IMR-90 (cell line): ENCODE results near the gene VAMP5. TPM values are rescaled to one million over a fixed set of nuclear protein-coding genes. Genes with fewer than 3 reads are reported as not detected.

ENCODE experiments used
- ATAC-seq: fragments of 200-7000 bp; cut with Tn5 transposase; 2 replicates; pipeline ENCODE4 v1.9.1; 2020; ENCODE audit warnings: low read depth, mild to moderate bottlenecking, moderate library complexity
- BruUV-seq: library from RNA; stranded (reverse); fragments of 400-500 nt; replicated peaks from 2 replicates; lab custom pipeline; 2021; lab: Mats Ljungman, UMichigan
- CTCF ChIA-PET: fragments of 300-600 bp; formaldehyde crosslinking; extraction: SDS; loops from one replicate; lab custom pipeline; 2021; ENCODE audit warnings: antibody characterized with exemption; lab: Yijun Ruan, JAX
- POLR2A ChIA-PET: fragments of 300-600 bp; sonication (Branson Sonifier 250); formaldehyde crosslinking; loops from one replicate; lab custom pipeline; 2022; ENCODE audit warnings: antibody characterized with exemption; ENCODE audit not compliant: unreplicated experiment; lab: Charles Lee
- DNase-seq: peaks from one replicate; pipeline ENCODE4 v3.0.0; 2013
- H2AFZ ChIP-seq: replicated peaks from 2 replicates; pipeline ENCODE3; 2013; ENCODE audit warnings: low read length, mild to moderate bottlenecking; ENCODE audit not compliant: poor library complexity
- H2AK5ac ChIP-seq: 2 replicates; pipeline ENCODE4 v1.6.1; 2013; ENCODE audit warnings: low read depth, low read length, inconsistent platforms
- H2AK9ac ChIP-seq: replicated peaks from 2 replicates; pipeline ENCODE3; 2013; ENCODE audit warnings: mild to moderate bottlenecking, low read depth, low read length, moderate library complexity; ENCODE audit not compliant: poor library complexity
- H2BK120ac ChIP-seq: 2 replicates; pipeline ENCODE4 v1.6.1; 2013; ENCODE audit warnings: low read depth, low read length, inconsistent platforms
- H2BK15ac ChIP-seq: 3 replicates; pipeline ENCODE4 v1.6.1; 2013; ENCODE audit warnings: low read depth, low read length, inconsistent platforms
- H2BK20ac ChIP-seq: 2 replicates; pipeline ENCODE4 v1.6.1; 2013; ENCODE audit warnings: low read depth, mild to moderate bottlenecking, inconsistent platforms, low read length, moderate library complexity
- H2BK5ac ChIP-seq: 2 replicates; pipeline ENCODE4 v1.6.1; 2013; ENCODE audit warnings: mild to moderate bottlenecking, low read depth, low read length, inconsistent platforms; ENCODE audit not compliant: poor library complexity, severe bottlenecking
- H3K14ac ChIP-seq: replicated peaks from 2 replicates; pipeline ENCODE4 v1.6.1; 2013; ENCODE audit warnings: low read depth, low read length, inconsistent platforms
- H3K18ac ChIP-seq: 2 replicates; pipeline ENCODE4 v1.6.1; 2013; ENCODE audit warnings: low read depth, low read length, control low read depth
- H3K23ac ChIP-seq: 2 replicates; pipeline ENCODE4 v1.6.1; 2013; ENCODE audit warnings: low read depth, low read length, inconsistent platforms
- H3K27ac ChIP-seq: 2 replicates; pipeline ENCODE4 v1.5.1; 2013; ENCODE audit warnings: mild to moderate bottlenecking, control low read depth, low read length; ENCODE audit not compliant: insufficient read depth
- H3K27me3 ChIP-seq: 2 replicates; pipeline ENCODE4 v1.6.1; 2013; ENCODE audit warnings: low read length; ENCODE audit not compliant: control insufficient read depth, insufficient read depth
- H3K36me3 ChIP-seq: 2 replicates; pipeline ENCODE4 v1.6.1; 2013; ENCODE audit warnings: low read length, mixed read lengths; ENCODE audit not compliant: control insufficient read depth, insufficient read depth
- H3K4ac ChIP-seq: 2 replicates; pipeline ENCODE4 v1.6.1; 2013; ENCODE audit warnings: low read depth, low read length, inconsistent platforms
- H3K4me1 ChIP-seq: 2 replicates; pipeline ENCODE4 v1.6.1; 2013; ENCODE audit warnings: low read length, mixed read lengths; ENCODE audit not compliant: control insufficient read depth, insufficient read depth
- H3K4me2 ChIP-seq: 2 replicates; pipeline ENCODE4 v1.6.1; 2013; ENCODE audit warnings: low read depth, mild to moderate bottlenecking, control low read depth, low read length, moderate library complexity
- H3K4me3 ChIP-seq: 2 replicates; pipeline ENCODE4 v1.5.1; 2013; ENCODE audit warnings: low read depth, mild to moderate bottlenecking, control low read depth, low read length, moderate library complexity; ENCODE audit not compliant: insufficient read depth
- H3K56ac ChIP-seq: 2 replicates; pipeline ENCODE4 v1.6.1; 2013; ENCODE audit warnings: low read length, inconsistent platforms; ENCODE audit not compliant: insufficient read depth; ENCODE audit errors: extremely low read depth
- H3K79me1 ChIP-seq, 2 experiments: 2 replicates each; pipeline ENCODE4 v1.6.1; 2013; ENCODE audit warnings: low read length in 2 of 2, inconsistent platforms in 1 of 2, low read depth in 1 of 2
- H3K9ac ChIP-seq: 2 replicates; pipeline ENCODE4 v1.6.1; 2013; ENCODE audit warnings: low read depth, low read length, control low read depth
- H3K9me1 ChIP-seq: 2 replicates; pipeline ENCODE4 v1.6.1; 2013; ENCODE audit warnings: low read length, inconsistent platforms; ENCODE audit not compliant: insufficient read depth
- H3K9me3 ChIP-seq: 2 replicates; pipeline ENCODE4 v1.6.1; 2013; ENCODE audit warnings: low read length; ENCODE audit not compliant: control insufficient read depth, insufficient read depth
- H4K20me1 ChIP-seq: 2 replicates; pipeline ENCODE4 v1.6.1; 2013; ENCODE audit warnings: low read length, inconsistent platforms; ENCODE audit not compliant: insufficient read depth
- H4K5ac ChIP-seq: 2 replicates; pipeline ENCODE4 v1.6.1; 2013; ENCODE audit warnings: mild to moderate bottlenecking, low read depth, low read length, control low read depth
- H4K8ac ChIP-seq, 2 experiments: 2 replicates each; pipeline ENCODE4 v1.6.1; 2013; ENCODE audit warnings: low read depth in 2 of 2, low read length in 2 of 2, control low read depth in 1 of 2, inconsistent platforms in 1 of 2
- H4K91ac ChIP-seq: 2 replicates; pipeline ENCODE4 v1.6.1; 2013; ENCODE audit warnings: low read depth, low read length, inconsistent platforms; ENCODE audit not compliant: insufficient read depth
- BHLHE40 ChIP-seq: fragments of 150-350 bp; IDR thresholded peaks from 2 replicates; pipeline ENCODE4 v1.6.1; 2016; ENCODE audit warnings: mild to moderate bottlenecking, low read depth, low read length
- CHD1 ChIP-seq: IDR thresholded peaks from 2 replicates; pipeline ENCODE4 v1.6.1; 2012; ENCODE audit warnings: low read depth, low read length, improper control_type of control experiment
- FOS ChIP-seq: fragments of 150-350 bp; IDR thresholded peaks from 2 replicates; pipeline ENCODE4 v1.6.1; 2016; ENCODE audit warnings: low read depth, low read length
- MAFK ChIP-seq: IDR thresholded peaks from 2 replicates; pipeline ENCODE4 v1.6.1; 2012; ENCODE audit warnings: low read depth, low read length, improper control_type of control experiment
- MAZ ChIP-seq: IDR thresholded peaks from 2 replicates; pipeline ENCODE4 v1.6.1; 2012; ENCODE audit warnings: low read depth, mild to moderate bottlenecking, low read length, improper control_type of control experiment, moderate library complexity, borderline replicate concordance
- MXI1 ChIP-seq: IDR thresholded peaks from 2 replicates; pipeline ENCODE4 v1.6.1; 2012; ENCODE audit warnings: low read depth, mild to moderate bottlenecking, low read length, moderate library complexity, borderline replicate concordance
- NFE2L2 ChIP-seq: fragments of 150-350 bp; IDR thresholded peaks from 2 replicates; pipeline ENCODE4 v1.6.1; 2016; ENCODE audit warnings: low read depth, mild to moderate bottlenecking, low read length
- RAD21 ChIP-seq: IDR thresholded peaks from 2 replicates; pipeline ENCODE4 v1.6.1; 2012; ENCODE audit warnings: low read length, improper control_type of control experiment
- RCOR1 ChIP-seq: IDR thresholded peaks from 2 replicates; pipeline ENCODE4 v1.6.1; 2012; ENCODE audit warnings: mild to moderate bottlenecking, low read length, improper control_type of control experiment; ENCODE audit not compliant: insufficient replicate concordance
- RFX5 ChIP-seq: IDR thresholded peaks from 2 replicates; pipeline ENCODE4 v1.8.0; 2012; ENCODE audit warnings: low read depth, mild to moderate bottlenecking, low read length, moderate library complexity
- SMC3 ChIP-seq: fragments of 150-350 bp; IDR thresholded peaks from 2 replicates; pipeline ENCODE4 v1.6.1; 2016; ENCODE audit warnings: low read depth, mild to moderate bottlenecking, antibody characterized with exemption, low read length, moderate library complexity
- WGBS, 2 experiments: methylation state at CpG; one replicate each; pipeline versions ENCODE4 v1.1.5 to v1.1.7; 2013; ENCODE audit warnings: missing lambda C conversion rate in 2 of 2; ENCODE audit not compliant: insufficient read length in 1 of 2; ENCODE audit errors: extremely low coverage in 2 of 2; 5-methylcytosine and 5-hydroxymethylcytosine counted together
- dilution Hi-C: fragments of 300-500 bp; cut with HindIII; formaldehyde crosslinking; loops from one replicate; pipeline ENCODE4 v1.14.3; 2018; ENCODE audit warnings: low sequenced_read_pairs; ENCODE audit not compliant: unreplicated experiment
- in situ Hi-C: fragments of 300-500 bp; cut with MboI; formaldehyde crosslinking; loops from 3 replicates; pipeline ENCODE4 v1.14.3; 2019; ENCODE audit warnings: low sequenced_read_pairs, inconsistent platforms, mixed read lengths
- intact Hi-C: fragments of 100-400 bp; cut with micrococcal nuclease; formaldehyde crosslinking; loops from 2 replicates; pipeline ENCODE4 v1.10.0; 2022
- polyA plus RNA-seq, 3 experiments: library from polyadenylated mRNA; depleted of rRNA; stranded (reverse); fragments of >200 nt; gene quantifications; 2 replicates each; pipeline ENCODE4 v1.2.3, GENCODE V29; 2012; ENCODE audit warnings: low replicate concordance in 1 of 3
- total RNA-seq: library from RNA; depleted of rRNA; stranded (reverse); fragments of >200 nt; gene quantifications from 2 replicates; pipeline ENCODE4 v1.2.3, GENCODE V29; 2012
- TF ChIP-seq, protein P1 (sequence below): fragments of 150-350 bp; IDR thresholded peaks from 2 replicates; pipeline ENCODE4 v1.6.1; 2017; ENCODE audit warnings: mild to moderate bottlenecking, antibody characterized with exemption, low read length, low read depth
- TF ChIP-seq, protein P2 (sequence below): fragments of 150-350 bp; IDR thresholded peaks from 2 replicates; pipeline ENCODE4 v1.6.1; 2016; ENCODE audit warnings: low read depth, mild to moderate bottlenecking, low read length, moderate library complexity, borderline replicate concordance
- TF ChIP-seq, protein P3 (sequence below): conservative IDR thresholded peaks from 2 replicates; pipeline ENCODE4 v1.5.1; 2012; ENCODE audit warnings: mild to moderate bottlenecking, low read depth, low read length, improper control_type of control experiment

VAMP5 gene
- total and polyA plus RNA-seq, 2 of the 4 experiments (the other 2 are of a cell fraction), result 13.8 to 103 TPM

DNA sequence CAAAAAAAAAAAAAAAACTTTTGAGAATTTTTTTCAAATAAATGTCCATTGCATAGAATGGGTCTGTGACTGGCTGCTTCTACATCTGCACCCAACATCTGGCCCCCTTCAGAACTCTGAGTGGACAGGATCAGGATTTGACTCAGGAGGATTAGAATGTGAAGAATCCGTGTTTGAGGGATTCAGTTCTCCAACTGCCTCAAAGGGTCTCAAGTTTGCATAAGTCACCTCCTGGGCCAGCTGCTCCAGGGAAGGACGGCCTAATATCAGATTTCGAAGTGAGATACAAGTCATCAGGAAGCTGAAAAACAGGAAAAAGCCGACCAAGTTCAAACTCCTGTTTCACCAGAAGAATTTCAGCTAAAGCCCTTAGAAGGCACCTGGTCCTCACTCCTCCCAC lies 34.4 kb upstream of the VAMP5 start:
- in situ Hi-C loops (loop anchor here (5.0 to 10.0 kb wide), 2 partner anchors 128 to 485 kb away; no protein-coding TSS in a partner anchor), dilution Hi-C loops (no loop called here), intact Hi-C loops (loop anchor here (1.0 to 5.0 kb wide), 2 partner anchors 196 to 223 kb away; partner anchors contain the start of genes ELMOD3, RETSAT and TGOLN2)
- no peaks in the 10 kb centered on the region for H3K9me3 ChIP-seq
- H4K91ac ChIP-seq, result peak overlapping the region; percentile 97
- ChIA-PET CTCF (interaction anchor here (1.3 to 6.8 kb wide), 3 partner anchors 12 to 483 kb away, joined by 3 to 46 read pairs (median 3); partner anchors contain the start of gene SH2D6), POLR2A (interaction anchor here (1.3 to 5.1 kb wide), 3 partner anchors 10 to 131 kb away, joined by 6 to 42 read pairs (median 12); partner anchors contain the start of genes MAT2A and SH2D6)
- H3K14ac ChIP-seq, result peak overlapping the region; percentile 93
- H2BK120ac ChIP-seq, result peak overlapping the region; percentile 92
- H2BK5ac ChIP-seq, result peak overlapping the region; percentile 99
- H4K20me1 ChIP-seq, result peaks cover 18% of the 10 kb centered on the region
- peak overlapping the region; percentile 78 for H3K23ac ChIP-seq
- H3K4me3 ChIP-seq, result no peak overlapping the region
- peak overlapping the region; percentile 88 for H2BK15ac ChIP-seq
- peak overlapping the region; percentile 99 for H2AK5ac ChIP-seq
- peaks cover 9% of the 10 kb centered on the region; the same call in 1 of the 2 replicates for H3K9me1 ChIP-seq
- 0% methylated on average over 2 of the region's 4 CpGs; no CpG with 5 or more reads in 1 of the 2 experiments for WGBS, 2 experiments
- H4K5ac ChIP-seq, result peak overlapping the region; percentile 89
- peaks cover 18% of the 10 kb centered on the region for H3K4me1 ChIP-seq
- H3K18ac ChIP-seq, result peak overlapping the region; percentile 94
- H3K27ac ChIP-seq, result peak overlapping the region; percentile 98
- no peaks in the 10 kb centered on the region for H3K27me3 ChIP-seq
- H3K4ac ChIP-seq, result peak overlapping the region; percentile 97
- peak; percentile 99 for DNase-seq
- peak; percentile 67 for ATAC-seq
- H2AFZ ChIP-seq, result peak overlapping the region; percentile 87
- peaks cover 8 to 43% of the 10 kb centered on the region in 2 experiments; a peak in 3 of 4 replicates for H3K79me1 ChIP-seq
- peaks cover 47% of the 10 kb centered on the region for H3K36me3 ChIP-seq
- H3K4me2 ChIP-seq, result peak overlapping the region; percentile 64
- H3K56ac ChIP-seq, result peak overlapping the region; percentile 97
- BruUV-seq, result TSS peak; percentile 31
- peak overlapping the region; percentile 94 for H2BK20ac ChIP-seq
- peak overlapping the region; percentile 58 to 92 for H4K8ac ChIP-seq
- H3K9ac ChIP-seq, result peak overlapping the region; percentile 64
- peak overlapping the region; percentile 99 for H2AK9ac ChIP-seq
- TF ChIP-seq, protein P1, sequence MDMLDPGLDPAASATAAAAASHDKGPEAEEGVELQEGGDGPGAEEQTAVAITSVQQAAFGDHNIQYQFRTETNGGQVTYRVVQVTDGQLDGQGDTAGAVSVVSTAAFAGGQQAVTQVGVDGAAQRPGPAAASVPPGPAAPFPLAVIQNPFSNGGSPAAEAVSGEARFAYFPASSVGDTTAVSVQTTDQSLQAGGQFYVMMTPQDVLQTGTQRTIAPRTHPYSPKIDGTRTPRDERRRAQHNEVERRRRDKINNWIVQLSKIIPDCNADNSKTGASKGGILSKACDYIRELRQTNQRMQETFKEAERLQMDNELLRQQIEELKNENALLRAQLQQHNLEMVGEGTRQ, result no peak
- TF ChIP-seq MAFK (no peak), RCOR1 (peak; percentile 64), MAZ (0 out of 2 replicates have a peak, but pooled peaks have one; percentile 14), RFX5 (no peak), SMC3 (no peak), MXI1 (no peak), RAD21 (0 out of 2 replicates have a peak, but pooled peaks have one; percentile 14), BHLHE40 (no peak), NFE2L2 (no peak), CHD1 (no peak), FOS (peak; percentile 44; the same call in 1 of the 2 replicates)
- TF ChIP-seq, protein P2, sequence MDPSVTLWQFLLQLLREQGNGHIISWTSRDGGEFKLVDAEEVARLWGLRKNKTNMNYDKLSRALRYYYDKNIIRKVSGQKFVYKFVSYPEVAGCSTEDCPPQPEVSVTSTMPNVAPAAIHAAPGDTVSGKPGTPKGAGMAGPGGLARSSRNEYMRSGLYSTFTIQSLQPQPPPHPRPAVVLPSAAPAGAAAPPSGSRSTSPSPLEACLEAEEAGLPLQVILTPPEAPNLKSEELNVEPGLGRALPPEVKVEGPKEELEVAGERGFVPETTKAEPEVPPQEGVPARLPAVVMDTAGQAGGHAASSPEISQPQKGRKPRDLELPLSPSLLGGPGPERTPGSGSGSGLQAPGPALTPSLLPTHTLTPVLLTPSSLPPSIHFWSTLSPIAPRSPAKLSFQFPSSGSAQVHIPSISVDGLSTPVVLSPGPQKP, result no peak
- TF ChIP-seq, protein P3, sequence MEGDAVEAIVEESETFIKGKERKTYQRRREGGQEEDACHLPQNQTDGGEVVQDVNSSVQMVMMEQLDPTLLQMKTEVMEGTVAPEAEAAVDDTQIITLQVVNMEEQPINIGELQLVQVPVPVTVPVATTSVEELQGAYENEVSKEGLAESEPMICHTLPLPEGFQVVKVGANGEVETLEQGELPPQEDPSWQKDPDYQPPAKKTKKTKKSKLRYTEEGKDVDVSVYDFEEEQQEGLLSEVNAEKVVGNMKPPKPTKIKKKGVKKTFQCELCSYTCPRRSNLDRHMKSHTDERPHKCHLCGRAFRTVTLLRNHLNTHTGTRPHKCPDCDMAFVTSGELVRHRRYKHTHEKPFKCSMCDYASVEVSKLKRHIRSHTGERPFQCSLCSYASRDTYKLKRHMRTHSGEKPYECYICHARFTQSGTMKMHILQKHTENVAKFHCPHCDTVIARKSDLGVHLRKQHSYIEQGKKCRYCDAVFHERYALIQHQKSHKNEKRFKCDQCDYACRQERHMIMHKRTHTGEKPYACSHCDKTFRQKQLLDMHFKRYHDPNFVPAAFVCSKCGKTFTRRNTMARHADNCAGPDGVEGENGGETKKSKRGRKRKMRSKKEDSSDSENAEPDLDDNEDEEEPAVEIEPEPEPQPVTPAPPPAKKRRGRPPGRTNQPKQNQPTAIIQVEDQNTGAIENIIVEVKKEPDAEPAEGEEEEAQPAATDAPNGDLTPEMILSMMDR, result no peak
